Mesenteric fat pad (tissue), 1 donor: ENCODE data around the gene CES3. TPM values are rescaled to one million over a fixed set of nuclear protein-coding genes. Genes with fewer than 3 reads are reported as not detected.

Experiments
- DNase-seq: peaks from one replicate; pipeline ENCODE4 v3.0.0-alpha.2; 2020; ENCODE audit warnings: low spot score
- long read RNA-seq: library from polyadenylated mRNA; unstranded; transcript quantifications from one replicate; pipeline ENCODE4 v2.0.0, GENCODE V29; 2020
- total RNA-seq: library from RNA; stranded (reverse); fragmentation: NEBNext Ultra II Directional; extraction: Animal tissue kit (Norgen Biotek cat#: 25700); gene quantifications from one replicate; pipeline ENCODE4 v1.2.1, GENCODE V29; 2021
- donor health status: DM: yes; HTN: yes; CAD: no.

CES3 gene, protein sequence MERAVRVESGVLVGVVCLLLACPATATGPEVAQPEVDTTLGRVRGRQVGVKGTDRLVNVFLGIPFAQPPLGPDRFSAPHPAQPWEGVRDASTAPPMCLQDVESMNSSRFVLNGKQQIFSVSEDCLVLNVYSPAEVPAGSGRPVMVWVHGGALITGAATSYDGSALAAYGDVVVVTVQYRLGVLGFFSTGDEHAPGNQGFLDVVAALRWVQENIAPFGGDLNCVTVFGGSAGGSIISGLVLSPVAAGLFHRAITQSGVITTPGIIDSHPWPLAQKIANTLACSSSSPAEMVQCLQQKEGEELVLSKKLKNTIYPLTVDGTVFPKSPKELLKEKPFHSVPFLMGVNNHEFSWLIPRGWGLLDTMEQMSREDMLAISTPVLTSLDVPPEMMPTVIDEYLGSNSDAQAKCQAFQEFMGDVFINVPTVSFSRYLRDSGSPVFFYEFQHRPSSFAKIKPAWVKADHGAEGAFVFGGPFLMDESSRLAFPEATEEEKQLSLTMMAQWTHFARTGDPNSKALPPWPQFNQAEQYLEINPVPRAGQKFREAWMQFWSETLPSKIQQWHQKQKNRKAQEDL
- total RNA-seq: 0.55 TPM
- long read RNA-seq: 0 reads

GRCh38 chr16:66961065-66961744 is at the start of gene CES3:
CES3 (plus strand) TSS chr16:66961266; CDS start chr16:66961308, 42 bp downstream.
- no peak for DNase-seq

- no peak for DNase-seq
Measured at GRCh38 chr16:66911801-66912200, 49.3 kb upstream of the CES3 start.

DNA sequence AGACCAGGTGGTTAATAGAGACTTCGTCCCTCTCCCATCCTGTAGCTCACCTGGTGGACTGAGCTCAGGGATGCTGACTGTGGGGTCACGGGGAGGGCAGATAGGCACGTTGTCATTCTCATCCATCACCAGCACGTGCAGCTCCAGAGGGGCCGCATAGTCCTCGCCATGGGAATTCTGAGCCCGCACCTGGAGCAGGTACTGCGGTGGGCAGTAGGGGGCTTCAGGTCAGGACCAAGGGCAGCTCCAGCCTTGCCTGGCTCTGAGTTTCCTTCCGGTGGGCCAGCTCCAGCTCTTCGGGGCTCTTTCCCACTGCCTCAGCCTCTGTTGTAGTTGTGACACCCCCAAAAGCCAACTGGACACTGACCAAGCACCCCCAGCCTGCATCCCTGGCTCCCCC is 48.0 kb upstream of the CES3 start:
- DNase-seq: no peak

DNA sequence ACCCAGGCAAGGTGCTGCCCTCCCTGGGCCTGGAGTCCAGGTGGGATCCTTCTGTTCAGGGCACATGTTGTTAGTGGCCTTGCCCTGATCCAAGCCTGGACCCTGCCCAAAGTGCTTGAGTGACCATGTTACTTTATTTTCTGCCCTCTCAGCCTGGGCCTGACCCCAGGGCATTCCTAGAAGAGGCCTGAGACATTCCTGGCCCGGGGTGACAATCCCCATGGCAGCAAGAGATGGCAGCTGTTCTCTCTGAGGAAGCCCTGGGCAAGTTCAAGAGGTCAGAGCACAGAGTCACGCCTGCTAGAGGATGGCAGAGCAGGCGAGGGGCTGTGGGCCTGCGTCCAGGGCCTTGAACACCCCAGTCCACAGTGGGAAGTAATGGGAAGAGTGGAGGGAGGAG is 47.4 kb upstream of the CES3 start:
- DNase-seq: no peak

GRCh38 chr16:66914541-66914940 is 46.5 kb upstream of the CES3 start:
- DNase-seq: no peak

DNA sequence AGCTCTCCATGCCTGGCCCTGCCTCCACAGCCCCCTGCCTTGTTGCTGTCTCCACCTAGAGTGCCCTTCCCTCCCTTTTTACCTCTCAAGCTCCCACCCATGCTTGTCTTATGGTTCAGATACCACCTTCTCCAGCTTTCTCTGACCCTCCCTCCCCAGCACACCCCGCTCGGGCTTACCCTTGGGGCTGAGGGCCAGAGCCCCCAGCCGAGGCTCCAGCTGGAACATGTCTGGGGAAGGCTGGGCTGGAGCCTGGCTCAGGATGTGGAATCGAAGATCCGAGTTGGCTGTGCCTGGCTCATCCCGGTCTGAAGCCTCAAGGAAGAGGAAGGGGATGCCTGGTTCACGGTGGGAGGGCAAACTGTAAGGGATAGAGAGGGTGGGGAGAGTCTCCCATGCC is 46.0 kb upstream of the CES3 start:
- no peak for DNase-seq

DNA sequence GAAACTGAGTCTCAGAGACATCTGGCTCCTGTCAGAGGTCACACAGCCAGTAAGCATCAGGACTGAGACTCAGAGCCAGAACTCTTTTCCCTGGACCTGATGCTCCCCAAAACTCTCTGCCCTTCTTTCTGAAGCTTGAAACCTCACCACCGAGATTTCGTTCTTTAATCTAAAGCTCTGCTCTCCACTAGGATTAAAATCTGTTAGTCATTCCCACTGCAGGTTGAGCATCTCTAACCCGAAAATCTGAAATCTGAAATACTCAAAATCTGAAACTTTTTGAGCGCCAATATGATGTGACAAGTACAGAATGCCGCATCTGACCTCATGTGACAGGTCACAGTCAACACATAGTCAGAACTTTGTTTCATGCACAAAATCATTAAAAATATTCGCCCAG is 44.5 kb upstream of the CES3 start:
- no peak for DNase-seq

DNA sequence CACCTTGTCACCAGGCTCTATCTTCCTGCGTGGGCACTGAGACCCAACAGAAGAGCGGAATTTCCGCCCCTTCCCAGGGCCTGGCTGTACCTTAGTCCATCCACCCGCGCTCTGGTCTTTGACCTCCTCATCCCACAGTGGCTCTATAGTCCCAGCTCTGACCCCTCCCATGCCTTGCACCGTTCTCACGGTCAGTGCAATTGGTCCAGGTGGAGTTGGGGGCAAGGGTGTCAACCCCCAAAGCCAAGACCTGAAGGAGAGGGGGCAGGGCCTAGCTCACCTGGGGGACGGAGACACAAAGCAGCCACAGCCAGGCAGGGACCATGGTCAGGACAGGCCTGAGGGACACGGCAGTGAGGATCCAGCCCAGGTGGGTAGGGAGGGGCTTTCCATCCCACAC is 43.3 kb upstream of the CES3 start:
- no peak for DNase-seq

- DNase-seq: no peak
Measured at GRCh38 chr16:66918355-66918754, 42.7 kb upstream of the CES3 start.

- no peak for DNase-seq
Measured at GRCh38 chr16:66918803-66919568, 42.1 kb upstream of the CES3 start, which contains the start of gene CDH16. CDH16 (minus strand) TSS chr16:66918885; CDS start chr16:66918065, 820 bp downstream.

- DNase-seq: no peak
Measured at GRCh38 chr16:66919569-66920298, 41.3 kb upstream of the CES3 start.

GRCh38 chr16:66920299-66920590 is 40.8 kb upstream of the CES3 start:
- DNase-seq: no peak

DNA sequence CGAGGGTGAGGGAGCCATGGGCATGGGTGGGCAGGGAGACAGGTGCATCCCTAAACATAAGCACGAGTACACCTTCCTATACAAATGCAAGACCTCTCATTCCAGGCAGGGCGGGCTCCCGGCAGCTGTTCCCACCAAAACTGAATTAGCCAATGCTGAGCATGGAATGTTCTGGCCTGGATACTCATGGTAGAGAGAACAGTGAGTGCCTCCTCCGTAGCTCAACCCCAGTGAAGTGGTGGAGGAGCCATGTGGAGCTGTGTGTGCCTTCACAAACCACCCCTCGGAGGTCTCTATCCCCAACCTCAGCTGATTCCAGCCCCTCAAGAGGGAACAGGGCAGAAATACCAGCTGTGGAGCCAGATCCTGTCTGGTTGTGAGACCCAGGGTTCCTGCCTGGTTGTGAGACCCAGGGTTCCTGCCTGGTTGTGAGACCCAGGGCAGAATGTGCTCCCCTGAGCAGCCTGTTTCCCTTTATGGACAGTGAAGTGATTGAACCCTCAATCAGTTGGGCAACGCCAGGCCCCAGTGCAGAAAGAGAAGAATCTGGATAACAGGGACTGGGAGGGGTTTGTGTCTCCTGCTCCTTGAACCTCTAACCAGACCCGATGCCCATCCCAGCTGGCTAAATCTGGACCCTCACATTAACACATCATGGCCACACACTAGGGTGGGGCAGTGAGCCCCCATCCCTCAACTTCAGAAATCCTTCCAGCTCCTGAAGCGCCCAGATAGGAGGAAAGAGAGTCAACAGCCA is 40.0 kb upstream of the CES3 start:
- DNase-seq: no peak

- DNase-seq: no peak
Measured at GRCh38 chr16:66921729-66922450, 39.2 kb upstream of the CES3 start.

DNA sequence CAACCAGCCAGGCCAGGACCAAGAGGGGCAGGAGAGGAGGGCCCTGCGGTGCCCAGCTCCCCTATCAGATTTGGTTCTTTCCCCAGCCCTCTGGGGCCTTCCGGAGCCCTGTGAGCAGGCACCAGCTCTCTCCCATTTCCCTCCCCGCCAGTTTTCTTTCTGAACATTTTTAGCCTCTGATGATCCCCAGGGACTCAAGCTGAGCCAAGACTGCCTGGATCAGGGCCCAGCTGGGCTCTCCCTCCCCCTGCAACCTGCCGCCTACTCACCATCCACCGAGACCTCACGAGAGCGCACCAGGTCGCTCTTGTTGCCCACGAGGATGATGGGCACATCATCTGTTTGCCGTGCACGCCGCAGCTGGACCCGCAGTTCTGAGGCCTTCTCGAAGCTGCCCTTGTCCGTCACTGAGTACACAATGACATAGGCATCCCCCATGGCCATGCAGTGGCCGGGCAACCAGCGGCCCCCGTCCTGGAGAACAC is 37.8 kb upstream of the CES3 start:
- DNase-seq: no peak

DNA sequence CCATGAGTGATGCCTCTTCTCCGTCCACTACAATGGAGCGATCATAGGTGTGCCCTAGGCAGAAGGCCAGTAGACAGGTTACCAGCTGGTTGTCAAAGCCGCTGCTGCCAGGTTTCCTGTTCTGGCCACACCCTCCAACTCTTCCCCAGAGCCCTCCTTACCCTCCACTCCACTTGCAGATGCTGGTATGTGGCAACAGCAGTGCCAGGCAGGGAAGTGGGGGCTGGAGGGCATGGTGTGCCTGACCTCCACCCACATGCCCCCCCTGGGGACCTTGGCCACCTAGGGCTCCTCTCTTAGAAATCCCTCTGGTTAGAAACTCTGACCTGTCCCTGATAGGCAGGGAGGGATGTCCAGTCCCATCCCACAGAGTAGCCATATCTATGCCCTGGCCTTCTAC is 37.2 kb upstream of the CES3 start:
- no peak for DNase-seq

DNA sequence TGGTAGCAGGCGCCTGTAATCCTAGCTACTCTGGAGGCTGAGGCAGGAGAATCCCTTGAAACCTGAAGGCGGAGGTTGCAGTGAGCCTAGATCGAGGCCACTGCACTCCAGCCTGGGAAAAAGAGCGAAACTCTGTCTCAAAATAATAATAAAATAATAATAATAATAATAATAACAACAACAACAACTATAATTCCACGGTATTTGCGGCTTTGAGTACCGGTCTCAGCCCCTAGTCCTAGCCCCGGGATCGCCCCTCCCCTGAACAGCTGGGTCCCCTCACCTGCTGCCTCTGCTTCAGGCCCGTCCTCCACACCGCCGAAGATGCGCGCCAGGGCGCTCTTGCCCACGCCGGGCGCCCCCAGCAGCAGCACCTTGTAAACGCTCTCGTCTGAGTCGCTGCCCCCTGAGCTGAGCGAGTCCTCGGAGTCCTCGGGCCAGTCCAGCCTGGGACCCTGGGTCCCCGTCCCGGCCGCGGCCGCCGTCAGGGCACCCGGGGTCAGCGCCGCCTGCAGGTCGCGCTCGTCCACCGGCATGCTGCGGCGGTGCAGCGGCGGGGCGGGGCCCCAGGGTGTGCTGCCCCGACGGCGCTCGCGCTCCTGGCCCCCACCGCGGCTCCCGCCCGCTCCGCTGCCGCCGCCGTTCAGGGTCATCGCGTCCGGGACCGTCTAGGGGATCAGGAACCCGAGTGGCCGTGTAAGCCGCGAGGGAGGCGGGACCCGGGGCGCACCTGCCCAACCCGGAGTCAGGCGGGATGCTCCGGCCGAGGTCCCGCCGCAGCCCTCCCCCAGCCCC is 36.3 kb upstream of the CES3 start:
- DNase-seq: no peak

- no peak for DNase-seq
Measured at GRCh38 chr16:66925322-66925840, 35.7 kb upstream of the CES3 start, which contains the start of gene RRAD. RRAD (minus strand) TSS chr16:66925535; CDS start chr16:66925179, 356 bp downstream.
